H1 (cell line): ENCODE measurements around the gene MAP6. TPM values are rescaled to one million over a fixed set of nuclear protein-coding genes. Genes with fewer than 3 reads are reported as not detected.

Source experiments
- CTCF ChIA-PET: fragments of 300-600 bp; sonication (Branson Sonifier 250); formaldehyde crosslinking; loops from one replicate; lab custom pipeline; 2021; ENCODE audit not compliant: partially characterized antibody; lab: Charles Lee
- POLR2A ChIA-PET: fragments of 300-600 bp; sonication (Branson Sonifier 250); formaldehyde crosslinking; loops from one replicate; lab custom pipeline; 2021; ENCODE audit warnings: inconsistent platforms; ENCODE audit not compliant: partially characterized antibody; lab: Charles Lee
- DNase-seq, 2 experiments: peaks; one replicate each; pipeline versions ENCODE4 v3.0.0 to v3.0.0-alpha.2; 2010 to 2022; ENCODE audit warnings: low spot score in 2 of 2, low read depth in 1 of 2, mixed read lengths in 1 of 2
- FAIRE-seq: peaks from 2 replicates; lab custom pipeline; 2011; peaks lifted over from hg19 to GRCh38; lab: Jason Lieb, UNC
- H2AFZ ChIP-seq: 2 replicates; pipeline ENCODE4 v1.8.1; 2012; ENCODE audit warnings: low read length, inconsistent platforms
- H2AK5ac ChIP-seq: 2 replicates; pipeline ENCODE4 v1.6.1; 2013; ENCODE audit warnings: low read depth, low read length
- H2BK120ac ChIP-seq: replicated peaks from 2 replicates; pipeline ENCODE3; 2013; ENCODE audit warnings: low read depth, low read length, inconsistent platforms
- H2BK12ac ChIP-seq: 2 replicates; pipeline ENCODE4 v1.6.1; 2013; ENCODE audit warnings: low read depth, low read length
- H2BK15ac ChIP-seq: 2 replicates; pipeline ENCODE4 v1.6.1; 2013; ENCODE audit warnings: low read length
- H2BK20ac ChIP-seq: 2 replicates; pipeline ENCODE4 v1.6.1; 2013; ENCODE audit warnings: low read length
- H2BK5ac ChIP-seq: 2 replicates; pipeline ENCODE4 v1.6.1; 2013; ENCODE audit warnings: low read depth, low read length
- H3K14ac ChIP-seq: 2 replicates; pipeline ENCODE4 v1.6.1; 2013; ENCODE audit warnings: inconsistent platforms; ENCODE audit not compliant: insufficient read length
- H3K18ac ChIP-seq: 2 replicates; pipeline ENCODE4 v1.6.1; 2013; ENCODE audit warnings: low read length; ENCODE audit errors: extremely low read depth
- H3K23ac ChIP-seq: 2 replicates; pipeline ENCODE4 v1.6.1; 2013; ENCODE audit warnings: inconsistent platforms; ENCODE audit not compliant: insufficient read length
- H3K23me2 ChIP-seq: 2 replicates; pipeline ENCODE4 v1.6.1; 2013; ENCODE audit warnings: low read depth, low read length
- H3K27ac ChIP-seq: 2 replicates; pipeline ENCODE4 v1.6.1; 2011; ENCODE audit warnings: low read depth, low read length, inconsistent platforms
- H3K27me3 ChIP-seq, 4 experiments: replicated peaks in 1 of 4; 1 replicate in 1 of 4; 2 replicates in 3 of 4; pipeline versions ENCODE4 v1.6.1 to v1.8.1; 2011 to 2013; ENCODE audit warnings: low read length in 3 of 4, mild to moderate bottlenecking in 3 of 4, inconsistent platforms in 2 of 4, mixed read lengths in 2 of 4, moderate library complexity in 1 of 4; ENCODE audit not compliant: control insufficient read depth in 3 of 4, insufficient read depth in 3 of 4; ENCODE audit errors: extremely low read depth in 1 of 4
- H3K36me3 ChIP-seq, 4 experiments: 2 replicates each; pipeline versions ENCODE4 v1.6.1 to v1.8.1; 2011 to 2013; ENCODE audit warnings: mild to moderate bottlenecking in 4 of 4, low read length in 3 of 4, moderate library complexity in 2 of 4, control low read depth in 1 of 4, inconsistent platforms in 1 of 4; ENCODE audit not compliant: insufficient read depth in 4 of 4, control insufficient read depth in 2 of 4
- H3K4ac ChIP-seq: replicated peaks from 2 replicates; pipeline ENCODE3; 2013; ENCODE audit warnings: low read length, low read depth, mixed read lengths, inconsistent platforms; ENCODE audit not compliant: insufficient read length
- H3K4me1 ChIP-seq, 4 experiments: replicated peaks in 1 of 4; 1 replicate in 1 of 4; 2 replicates in 3 of 4; pipeline versions ENCODE4 v1.6.1 to v1.8.1; 2011 to 2013; ENCODE audit warnings: low read length in 3 of 4, inconsistent platforms in 2 of 4, mixed read lengths in 1 of 4; ENCODE audit not compliant: insufficient read depth in 4 of 4, control insufficient read depth in 3 of 4
- H3K4me2 ChIP-seq, 2 experiments: 2 replicates each; pipeline versions ENCODE4 v1.6.1 to v1.8.1; 2011 to 2013; ENCODE audit warnings: low read depth in 2 of 2, low read length in 2 of 2, control low read depth in 1 of 2, inconsistent platforms in 1 of 2, mild to moderate bottlenecking in 1 of 2; ENCODE audit not compliant: insufficient read depth in 1 of 2
- H3K4me3 ChIP-seq, 4 experiments: fragments of 200-600, 300-600 bp in 1 of 4; sonication (generic), shearing (Covaris generic), sonication (Bioruptor Twin) in 1 of 4; 2 replicates each; pipeline versions ENCODE4 v1.5.1 to v1.8.1; 2011 to 2016; ENCODE audit warnings: low read length in 4 of 4, low read depth in 3 of 4, control low read depth in 2 of 4, inconsistent platforms in 2 of 4, mild to moderate bottlenecking in 2 of 4, mixed read lengths in 1 of 4, moderate library complexity in 1 of 4; ENCODE audit not compliant: insufficient read depth in 2 of 4; ENCODE audit errors: extremely low read depth in 1 of 4
- H3K56ac ChIP-seq: replicated peaks from 2 replicates; pipeline ENCODE3; 2013; ENCODE audit warnings: low read depth, mild to moderate bottlenecking, mixed read lengths, low read length, inconsistent platforms; ENCODE audit not compliant: insufficient read length
- H3K79me1 ChIP-seq: 2 replicates; pipeline ENCODE4 v1.6.1; 2013; ENCODE audit warnings: low read depth, low read length, control low read depth
- H3K79me2 ChIP-seq, 2 experiments: 2 replicates each; pipeline versions ENCODE4 v1.6.1 to v1.8.1; 2012 to 2013; ENCODE audit warnings: low read length in 2 of 2, mild to moderate bottlenecking in 2 of 2, inconsistent platforms in 1 of 2; ENCODE audit not compliant: insufficient read depth in 2 of 2, control insufficient read depth in 1 of 2
- H3K9ac ChIP-seq, 4 experiments: replicated peaks in 1 of 4; 1 replicate in 1 of 4; 2 replicates in 3 of 4; pipeline versions ENCODE4 v1.6.1 to v1.8.1; 2011 to 2013; ENCODE audit warnings: low read depth in 3 of 4, low read length in 3 of 4, control low read depth in 2 of 4, mild to moderate bottlenecking in 2 of 4, moderate library complexity in 2 of 4, inconsistent platforms in 1 of 4; ENCODE audit errors: extremely low read depth in 1 of 4
- H3K9me3 ChIP-seq, 2 experiments: 2 replicates each; pipeline versions ENCODE4 v1.6.1 to v1.8.1; 2012 to 2013; ENCODE audit warnings: mild to moderate bottlenecking in 2 of 2, moderate library complexity in 2 of 2, control low read depth in 1 of 2, inconsistent platforms in 1 of 2, low read depth in 1 of 2, low read length in 1 of 2, mixed read lengths in 1 of 2; ENCODE audit not compliant: insufficient read depth in 2 of 2
- H4K20me1 ChIP-seq, 2 experiments: replicated peaks in 1 of 2; 2 replicates each; pipeline versions ENCODE3 to v1.8.1; 2011 to 2013; ENCODE audit warnings: inconsistent platforms in 2 of 2, low read length in 2 of 2, mild to moderate bottlenecking in 1 of 2; ENCODE audit not compliant: insufficient read depth in 2 of 2, control insufficient read depth in 1 of 2
- H4K5ac ChIP-seq: 2 replicates; pipeline ENCODE4 v1.6.1; 2013; ENCODE audit warnings: low read length, low read depth, mixed read lengths, inconsistent platforms; ENCODE audit not compliant: insufficient read length
- H4K8ac ChIP-seq: 2 replicates; pipeline ENCODE4 v1.8.0; 2013; ENCODE audit warnings: mild to moderate bottlenecking, moderate library complexity, low read length, inconsistent platforms; ENCODE audit not compliant: insufficient read depth; ENCODE audit errors: extremely low read depth
- H4K91ac ChIP-seq: replicated peaks from 2 replicates; pipeline ENCODE3; 2013; ENCODE audit warnings: low read length, mixed read lengths, inconsistent platforms; ENCODE audit not compliant: insufficient read length
- ATF2 ChIP-seq: IDR thresholded peaks from 2 replicates; pipeline ENCODE4 v1.6.1; 2012; ENCODE audit warnings: low read length, inconsistent platforms
- CHD1 ChIP-seq: IDR thresholded peaks from 2 replicates; pipeline ENCODE4 v1.6.1; 2012; ENCODE audit warnings: low read depth, low read length, improper control_type of control experiment
- CTCF ChIP-seq, 3 experiments: IDR thresholded peaks; 1 replicate in 2 of 3; 2 replicates in 1 of 3; pipeline versions ENCODE4 v1.5.1 to v1.6.1; 2011; ENCODE audit warnings: low read length in 3 of 3, mild to moderate bottlenecking in 3 of 3, inconsistent platforms in 2 of 3, low read depth in 1 of 3, moderate library complexity in 1 of 3; ENCODE audit not compliant: insufficient read depth in 1 of 3; ENCODE audit errors: control extremely low read depth in 1 of 3
- JUN ChIP-seq: IDR thresholded peaks from 2 replicates; pipeline ENCODE4 v1.6.1; 2011; ENCODE audit warnings: low read depth, mild to moderate bottlenecking, improper control_type of control experiment, low read length
- PHF8 ChIP-seq: fragments of 200-600 bp; sonication (generic); conservative IDR thresholded peaks from 2 replicates; pipeline ENCODE4 v1.7.1; 2012; ENCODE audit warnings: low read depth, mild to moderate bottlenecking, inconsistent platforms, low read length, moderate library complexity
- SRF ChIP-seq: IDR thresholded peaks from 2 replicates; pipeline ENCODE4 v1.6.1; 2011; ENCODE audit warnings: mild to moderate bottlenecking, low read depth, low read length, moderate library complexity
- SUZ12 ChIP-seq: fragments of 200-600 bp; sonication (generic); IDR thresholded peaks from 2 replicates; pipeline ENCODE4 v1.6.1; 2012; ENCODE audit warnings: mild to moderate bottlenecking, inconsistent platforms, low read length, moderate library complexity, mixed read lengths
- TAF1 ChIP-seq: IDR thresholded peaks from 2 replicates; pipeline ENCODE4 v1.6.1; 2011; ENCODE audit warnings: mild to moderate bottlenecking, low read depth, low read length
- TBP ChIP-seq: IDR thresholded peaks from 2 replicates; pipeline ENCODE4 v1.6.1; 2011; ENCODE audit warnings: low read depth, low read length, improper control_type of control experiment
- WGBS, 2 experiments: shearing (Covaris generic) in 1 of 2; methylation state at CpG; one replicate each; pipeline versions ENCODE4 v1.1.6 to v1.1.7; 2013 to 2015; ENCODE audit warnings: low lambda C conversion rate in 2 of 2, mixed read lengths in 2 of 2, inconsistent platforms in 1 of 2, low coverage in 1 of 2, missing lambda C conversion rate in 1 of 2; ENCODE audit not compliant: insufficient replicate concordance in 2 of 2, insufficient coverage in 1 of 2, insufficient read length in 1 of 2; ENCODE audit errors: extremely low coverage in 1 of 2, missing lambda C conversion rate in 1 of 2; 5-methylcytosine and 5-hydroxymethylcytosine counted together
- polyA plus RNA-seq, 7 experiments: library from polyadenylated mRNA; depleted of rRNA in 3 of 7; stranded (reverse) in 5 of 7; unstranded in 2 of 7; fragments of >200 nt in 5 of 7; fragments of 200-250 nt in 2 of 7; gene quantifications; 1 replicate in 5 of 7; 2 replicates in 1 of 7; 4 replicates in 1 of 7; pipeline versions ENCODE4 v1.2.1 to v1.2.3, GENCODE V29; 2011 to 2013; ENCODE audit warnings: missing spikeins in 2 of 7, mixed read lengths in 2 of 7
- total RNA-seq: library from RNA; stranded (reverse); fragmentation: NEBNext Ultra II Directional; extraction: Animal tissue kit (Norgen Biotek cat#: 25700); gene quantifications from 2 replicates; pipeline ENCODE4 v1.2.1, GENCODE V29; 2021

Gene MAP6
- total and polyA plus RNA-seq, 2 of the 8 experiments (the other 6 are each of a cell fraction or from before 2014, with no cell fraction given): 0.54 to 0.89 TPM

- Histone ChIP-seq H2BK120ac (no peak overlapping the region), H3K23me2 (no peaks in the 10 kb centered on the region), H3K36me3 (no peaks in the 10 kb centered on the region), H2BK12ac (peak overlapping the region; percentile 97), H3K9me3 (0 out of 4 replicates have a peak, but pooled peaks cover 0 to 2% of the 10 kb centered on the region in 2 experiments), H2AK5ac (peak overlapping the region; percentile 65), H3K4ac (peak overlapping the region; percentile 6), H3K56ac (no peak overlapping the region), H4K5ac (peak overlapping the region; percentile 27), H2BK20ac (no peak overlapping the region; the same call in 1 of the 2 replicates), H3K23ac (no peak overlapping the region), H3K18ac (no peak overlapping the region; the same call in 1 of the 2 replicates), H3K79me2 (no peaks in the 10 kb centered on the region), H2BK5ac (0 out of 2 replicates have a peak overlapping the region, but pooled peaks have one; percentile 49), H4K91ac (peak overlapping the region; percentile 20), H3K4me1 (peaks cover 2 to 21% (median 15%) of the 10 kb centered on the region in 4 experiments), H3K79me1 (no peaks in the 10 kb centered on the region), H2AFZ (no peak overlapping the region), H3K27me3 (no peaks in the 10 kb centered on the region), H3K4me2 (peak overlapping the region in 1 of 2 experiments; percentile 27; a peak in 1 of 4 replicates), H3K9ac (peak overlapping the region in 2 of 4 experiments; percentile 54 to 55; a peak in 1 of 7 replicates), H3K4me3 (no peak overlapping the region; a peak in 1 of 8 replicates), H2BK15ac (0 out of 2 replicates have a peak overlapping the region, but pooled peaks have one; percentile 75), H4K20me1 (no peaks in the 10 kb centered on the region), H3K14ac (no peak overlapping the region), H4K8ac (peak overlapping the region; percentile 96), H3K27ac (peak overlapping the region; percentile 55; the same call in 1 of the 2 replicates)
- POLR2A ChIA-PET: interaction anchor here (1.0 to 30.6 kb wide), 11 partner anchors 7 to 565 kb away, joined by 3 to 1120 read pairs (median 9); partner anchors contain the start of genes NEU3 and SERPINH1
- FAIRE-seq (no peak), DNase-seq (no peak)
- 92% methylated on average over 1 of the region's 1 CpG; no CpG with 5 or more reads in 1 of the 2 experiments for WGBS, 2 experiments
- CTCF ChIA-PET: interaction anchor here (0.6 to 16.9 kb wide), 16 partner anchors 10 to 165 kb away, joined by 3 to 344 read pairs (median 6); no protein-coding TSS in a partner anchor
- TF ChIP-seq JUN: no peak
- no peak for TF ChIP-seq CHD1
- TF ChIP-seq SUZ12: no peak
- no peak for TF ChIP-seq TAF1
- TF ChIP-seq PHF8: no peak
- TF ChIP-seq SRF: no peak
- no peak for TF ChIP-seq TBP
- TF ChIP-seq CTCF (IDR thresholded peaks at IDR 0.05; ENCODE audit: control extremely low read depth in 1 of 3, insufficient read depth in 1 of 3, low read depth in 1 of 3, low read length in 3 of 3): no peak
- TF ChIP-seq ATF2: no peak
Observed at GRCh38 chr11:75553889-75554257, 115.0 kb downstream of the MAP6 start.
